HepG2 (cell line): ENCODE data around the gene SRRM3. TPM values are rescaled to one million over a fixed set of nuclear protein-coding genes. Genes with fewer than 3 reads are reported as not detected.

Experiments used
- ATF1 ChIP-seq: IDR thresholded peaks from 2 replicates; pipeline ENCODE4 v1.6.1; 2016; ENCODE audit warnings: mild to moderate bottlenecking, control low read depth
- ATRX ChIP-seq: sonication (generic); formaldehyde crosslinking; IDR thresholded peaks from 2 replicates; pipeline ENCODE4 v1.4.0; 2020; ENCODE audit warnings: missing genetic modification reagents, borderline replicate concordance
- GATAD2A ChIP-seq: IDR thresholded peaks from 2 replicates; pipeline ENCODE4 v1.6.1; 2016
- KDM2A ChIP-seq: sonication (generic); formaldehyde crosslinking; IDR thresholded peaks from 2 replicates; pipeline ENCODE4 v1.4.0; 2020; ENCODE audit warnings: low read depth, missing genetic modification reagents, borderline replicate concordance
- KDM5B ChIP-seq: sonication (generic); formaldehyde crosslinking; IDR thresholded peaks from 2 replicates; pipeline ENCODE4 v1.4.0; 2020; ENCODE audit warnings: missing genetic modification reagents, mild to moderate bottlenecking, borderline replicate concordance
- PHF21A ChIP-seq: sonication (generic); formaldehyde crosslinking; IDR thresholded peaks from 2 replicates; pipeline ENCODE4 v1.5.0; 2020; ENCODE audit warnings: mild to moderate bottlenecking, missing genetic modification reagents
- SNRNP70 ChIP-seq: fragments of 200-400 bp; formaldehyde crosslinking; IDR thresholded peaks from 2 replicates; pipeline ENCODE4 v1.6.1; 2017; ENCODE audit warnings: mild to moderate bottlenecking, low read depth, low read length, moderate library complexity
- SP1 ChIP-seq, 2 experiments: fragments of 450-650 bp in 1 of 2; sonication (generic) in 1 of 2; formaldehyde crosslinking in 1 of 2; IDR thresholded peaks; 2 replicates each; pipeline versions ENCODE4 v1.4.0 to v1.6.1; 2016 to 2020; ENCODE audit warnings: missing genetic modification reagents in 1 of 2
- STAT5B ChIP-seq: sonication (generic); formaldehyde crosslinking; IDR thresholded peaks from 2 replicates; pipeline ENCODE4 v1.4.0; 2020; ENCODE audit warnings: missing genetic modification reagents
- TEAD3 ChIP-seq: optimal IDR thresholded peaks from 2 replicates; pipeline ENCODE3; 2016; ENCODE audit warnings: borderline replicate concordance
- ZFP1 ChIP-seq: IDR thresholded peaks from 2 replicates; pipeline ENCODE4 v1.6.1; 2016
- ZNF660 ChIP-seq: sonication (generic); formaldehyde crosslinking; IDR thresholded peaks from 2 replicates; pipeline ENCODE4 v1.5.1; 2020; ENCODE audit warnings: mild to moderate bottlenecking, low read depth, missing genetic modification reagents, borderline replicate concordance
- polyA plus RNA-seq, 8 experiments: library from polyadenylated mRNA; depleted of rRNA in 3 of 8; stranded (reverse) in 7 of 8; unstranded in 1 of 8; fragments of >200 nt; fragmentation: Illumina TruSeq in 4 of 8; extraction: Trizol in 4 of 8; gene quantifications; 2 replicates each; pipeline versions ENCODE4 v1.2.1 to v1.2.3, GENCODE V29; 2011 to 2016; ENCODE audit warnings: low read depth in 4 of 8, missing spikeins in 1 of 8, mixed read lengths in 1 of 8; ENCODE audit not compliant: insufficient read depth in 1 of 8
- total RNA-seq, 5 experiments: library from RNA; depleted of rRNA; stranded (reverse); fragments of >200 nt; fragmentation: Illumina TruSeq; extraction: Trizol; gene quantifications; 2 replicates each; pipeline ENCODE4 v1.2.3, GENCODE V29; 2016; ENCODE audit warnings: low read depth in 1 of 5
- TF ChIP-seq, protein P1 (sequence below): sonication (generic); formaldehyde crosslinking; IDR thresholded peaks from 2 replicates; pipeline ENCODE4 v1.8.1; 2023; ENCODE audit warnings: mild to moderate bottlenecking, missing genetic modification reagents
- TF ChIP-seq, protein P2 (sequence below): sonication (generic); formaldehyde crosslinking; IDR thresholded peaks from 2 replicates; pipeline ENCODE4 v1.4.0; 2020; ENCODE audit warnings: missing genetic modification reagents, borderline replicate concordance
- TF ChIP-seq, protein P3 (sequence below): sonication (generic); formaldehyde crosslinking; IDR thresholded peaks from 2 replicates; pipeline ENCODE4 v1.4.0; 2020; ENCODE audit warnings: missing genetic modification reagents, borderline replicate concordance
- TF ChIP-seq, protein P4 (sequence below): sonication (generic); formaldehyde crosslinking; IDR thresholded peaks from 2 replicates; pipeline ENCODE4 v1.4.0; 2020; ENCODE audit warnings: mild to moderate bottlenecking, missing genetic modification reagents
- TF ChIP-seq, protein P5 (sequence below), 2 experiments: sonication (generic) in 1 of 2; formaldehyde crosslinking in 1 of 2; IDR thresholded peaks; 2 replicates each; pipeline versions ENCODE4 v1.4.0 to v1.6.1; 2018 to 2020; ENCODE audit warnings: missing genetic modification reagents in 2 of 2, borderline replicate concordance in 1 of 2, low read depth in 1 of 2, mild to moderate bottlenecking in 1 of 2, missing biosample characterization in 1 of 2

Gene SRRM3
- total and polyA plus RNA-seq, 2 of the 13 experiments (the other 11 are each of a cell fraction or from before 2014, with no cell fraction given), result 0.13 to 0.54 TPM

DNA sequence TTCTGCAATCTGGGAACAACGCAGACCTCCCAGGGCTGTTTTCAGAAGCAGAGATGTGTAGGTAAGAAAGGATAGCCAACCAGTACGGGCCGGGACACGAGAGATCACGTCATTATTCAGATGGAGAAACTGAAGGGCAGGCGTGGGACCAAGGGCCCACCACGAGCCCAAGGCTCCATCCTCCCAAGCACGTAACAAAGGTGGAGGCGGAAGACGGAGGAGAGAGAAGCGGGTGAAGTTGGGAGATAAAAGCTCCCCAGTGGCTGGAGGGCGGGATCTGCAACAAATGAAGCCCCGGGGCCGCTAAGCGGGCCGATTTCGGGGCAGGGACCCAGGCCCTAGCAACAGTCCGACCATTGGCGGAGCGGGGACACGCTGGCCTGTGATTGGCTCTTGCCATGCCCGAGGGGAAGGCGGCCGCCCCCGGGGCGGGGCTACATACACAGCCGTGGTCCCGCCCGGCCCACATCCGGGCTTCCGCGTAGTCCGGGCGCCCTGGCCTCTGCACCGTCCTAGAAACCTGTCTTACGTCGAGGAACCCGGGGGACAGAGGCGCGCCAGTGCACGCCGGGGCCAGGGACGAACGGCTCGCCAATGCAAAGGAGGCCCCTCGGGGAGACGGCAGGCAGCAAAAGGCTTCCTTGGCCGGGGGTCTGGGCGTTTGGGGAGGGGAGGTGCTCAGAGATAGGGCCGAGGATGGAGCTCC lies 116.2 kb downstream of the SRRM3 start (continued):
- TF ChIP-seq, protein P1, sequence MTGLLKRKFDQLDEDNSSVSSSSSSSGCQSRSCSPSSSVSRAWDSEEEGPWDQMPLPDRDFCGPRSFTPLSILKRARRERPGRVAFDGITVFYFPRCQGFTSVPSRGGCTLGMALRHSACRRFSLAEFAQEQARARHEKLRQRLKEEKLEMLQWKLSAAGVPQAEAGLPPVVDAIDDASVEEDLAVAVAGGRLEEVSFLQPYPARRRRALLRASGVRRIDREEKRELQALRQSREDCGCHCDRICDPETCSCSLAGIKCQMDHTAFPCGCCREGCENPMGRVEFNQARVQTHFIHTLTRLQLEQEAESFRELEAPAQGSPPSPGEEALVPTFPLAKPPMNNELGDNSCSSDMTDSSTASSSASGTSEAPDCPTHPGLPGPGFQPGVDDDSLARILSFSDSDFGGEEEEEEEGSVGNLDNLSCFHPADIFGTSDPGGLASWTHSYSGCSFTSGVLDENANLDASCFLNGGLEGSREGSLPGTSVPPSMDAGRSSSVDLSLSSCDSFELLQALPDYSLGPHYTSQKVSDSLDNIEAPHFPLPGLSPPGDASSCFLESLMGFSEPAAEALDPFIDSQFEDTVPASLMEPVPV (CRISPR knock-in tag), result peak; percentile 39; the same call in 1 of the 2 replicates
- TF ChIP-seq, protein P2, sequence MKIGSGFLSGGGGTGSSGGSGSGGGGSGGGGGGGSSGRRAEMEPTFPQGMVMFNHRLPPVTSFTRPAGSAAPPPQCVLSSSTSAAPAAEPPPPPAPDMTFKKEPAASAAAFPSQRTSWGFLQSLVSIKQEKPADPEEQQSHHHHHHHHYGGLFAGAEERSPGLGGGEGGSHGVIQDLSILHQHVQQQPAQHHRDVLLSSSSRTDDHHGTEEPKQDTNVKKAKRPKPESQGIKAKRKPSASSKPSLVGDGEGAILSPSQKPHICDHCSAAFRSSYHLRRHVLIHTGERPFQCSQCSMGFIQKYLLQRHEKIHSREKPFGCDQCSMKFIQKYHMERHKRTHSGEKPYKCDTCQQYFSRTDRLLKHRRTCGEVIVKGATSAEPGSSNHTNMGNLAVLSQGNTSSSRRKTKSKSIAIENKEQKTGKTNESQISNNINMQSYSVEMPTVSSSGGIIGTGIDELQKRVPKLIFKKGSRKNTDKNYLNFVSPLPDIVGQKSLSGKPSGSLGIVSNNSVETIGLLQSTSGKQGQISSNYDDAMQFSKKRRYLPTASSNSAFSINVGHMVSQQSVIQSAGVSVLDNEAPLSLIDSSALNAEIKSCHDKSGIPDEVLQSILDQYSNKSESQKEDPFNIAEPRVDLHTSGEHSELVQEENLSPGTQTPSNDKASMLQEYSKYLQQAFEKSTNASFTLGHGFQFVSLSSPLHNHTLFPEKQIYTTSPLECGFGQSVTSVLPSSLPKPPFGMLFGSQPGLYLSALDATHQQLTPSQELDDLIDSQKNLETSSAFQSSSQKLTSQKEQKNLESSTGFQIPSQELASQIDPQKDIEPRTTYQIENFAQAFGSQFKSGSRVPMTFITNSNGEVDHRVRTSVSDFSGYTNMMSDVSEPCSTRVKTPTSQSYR (CRISPR knock-in tag), result no peak
- TF ChIP-seq ATF1 (CRISPR knock-in tag) (peak; percentile 71), STAT5B (CRISPR knock-in tag) (no peak), KDM2A (CRISPR knock-in tag) (peak; percentile 41; the same call in 1 of the 2 replicates), GATAD2A (CRISPR knock-in tag) (peak; percentile 21; the same call in 1 of the 2 replicates), ZNF660 (CRISPR knock-in tag) (no peak), ZFP1 (no peak), KDM5B (CRISPR knock-in tag) (peak; percentile 50; the same call in 1 of the 2 replicates), SNRNP70 (no peak), SP1 (IDR thresholded peaks at IDR 0.05) (no peak), SP1 (CRISPR knock-in tag; IDR thresholded peaks at IDR 0.05) (peak; percentile 57; the same call in 1 of the 2 replicates), TEAD3 (CRISPR knock-in tag) (peak; percentile 5), PHF21A (CRISPR knock-in tag) (peak; percentile 66), ATRX (CRISPR knock-in tag) (no peak)
- TF ChIP-seq, protein P3, sequence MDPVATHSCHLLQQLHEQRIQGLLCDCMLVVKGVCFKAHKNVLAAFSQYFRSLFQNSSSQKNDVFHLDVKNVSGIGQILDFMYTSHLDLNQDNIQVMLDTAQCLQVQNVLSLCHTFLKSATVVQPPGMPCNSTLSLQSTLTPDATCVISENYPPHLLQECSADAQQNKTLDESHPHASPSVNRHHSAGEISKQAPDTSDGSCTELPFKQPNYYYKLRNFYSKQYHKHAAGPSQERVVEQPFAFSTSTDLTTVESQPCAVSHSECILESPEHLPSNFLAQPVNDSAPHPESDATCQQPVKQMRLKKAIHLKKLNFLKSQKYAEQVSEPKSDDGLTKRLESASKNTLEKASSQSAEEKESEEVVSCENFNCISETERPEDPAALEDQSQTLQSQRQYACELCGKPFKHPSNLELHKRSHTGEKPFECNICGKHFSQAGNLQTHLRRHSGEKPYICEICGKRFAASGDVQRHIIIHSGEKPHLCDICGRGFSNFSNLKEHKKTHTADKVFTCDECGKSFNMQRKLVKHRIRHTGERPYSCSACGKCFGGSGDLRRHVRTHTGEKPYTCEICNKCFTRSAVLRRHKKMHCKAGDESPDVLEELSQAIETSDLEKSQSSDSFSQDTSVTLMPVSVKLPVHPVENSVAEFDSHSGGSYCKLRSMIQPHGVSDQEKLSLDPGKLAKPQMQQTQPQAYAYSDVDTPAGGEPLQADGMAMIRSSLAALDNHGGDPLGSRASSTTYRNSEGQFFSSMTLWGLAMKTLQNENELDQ (CRISPR knock-in tag), result peak; percentile 68; the same call in 1 of the 2 replicates
- TF ChIP-seq, protein P4, sequence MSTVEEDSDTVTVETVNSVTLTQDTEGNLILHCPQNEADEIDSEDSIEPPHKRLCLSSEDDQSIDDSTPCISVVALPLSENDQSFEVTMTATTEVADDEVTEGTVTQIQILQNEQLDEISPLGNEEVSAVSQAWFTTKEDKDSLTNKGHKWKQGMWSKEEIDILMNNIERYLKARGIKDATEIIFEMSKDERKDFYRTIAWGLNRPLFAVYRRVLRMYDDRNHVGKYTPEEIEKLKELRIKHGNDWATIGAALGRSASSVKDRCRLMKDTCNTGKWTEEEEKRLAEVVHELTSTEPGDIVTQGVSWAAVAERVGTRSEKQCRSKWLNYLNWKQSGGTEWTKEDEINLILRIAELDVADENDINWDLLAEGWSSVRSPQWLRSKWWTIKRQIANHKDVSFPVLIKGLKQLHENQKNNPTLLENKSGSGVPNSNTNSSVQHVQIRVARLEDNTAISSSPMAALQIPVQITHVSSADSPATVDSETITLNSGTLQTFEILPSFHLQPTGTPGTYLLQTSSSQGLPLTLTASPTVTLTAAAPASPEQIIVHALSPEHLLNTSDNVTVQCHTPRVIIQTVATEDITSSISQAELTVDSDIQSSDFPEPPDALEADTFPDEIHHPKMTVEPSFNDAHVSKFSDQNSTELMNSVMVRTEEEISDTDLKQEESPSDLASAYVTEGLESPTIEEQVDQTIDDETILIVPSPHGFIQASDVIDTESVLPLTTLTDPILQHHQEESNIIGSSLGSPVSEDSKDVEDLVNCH (CRISPR knock-in tag), result peak; percentile 91; the same call in 1 of the 2 replicates
- TF ChIP-seq, protein P5, sequence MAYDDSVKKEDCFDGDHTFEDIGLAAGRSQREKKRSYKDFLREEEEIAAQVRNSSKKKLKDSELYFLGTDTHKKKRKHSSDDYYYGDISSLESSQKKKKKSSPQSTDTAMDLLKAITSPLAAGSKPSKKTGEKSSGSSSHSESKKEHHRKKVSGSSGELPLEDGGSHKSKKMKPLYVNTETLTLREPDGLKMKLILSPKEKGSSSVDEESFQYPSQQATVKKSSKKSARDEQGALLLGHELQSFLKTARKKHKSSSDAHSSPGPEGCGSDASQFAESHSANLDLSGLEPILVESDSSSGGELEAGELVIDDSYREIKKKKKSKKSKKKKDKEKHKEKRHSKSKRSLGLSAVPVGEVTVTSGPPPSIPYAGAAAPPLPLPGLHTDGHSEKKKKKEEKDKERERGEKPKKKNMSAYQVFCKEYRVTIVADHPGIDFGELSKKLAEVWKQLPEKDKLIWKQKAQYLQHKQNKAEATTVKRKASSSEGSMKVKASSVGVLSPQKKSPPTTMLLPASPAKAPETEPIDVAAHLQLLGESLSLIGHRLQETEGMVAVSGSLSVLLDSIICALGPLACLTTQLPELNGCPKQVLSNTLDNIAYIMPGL (CRISPR knock-in tag; IDR thresholded peaks at IDR 0.05; ENCODE audit: borderline replicate concordance in 1 of 2, low read depth in 1 of 2), result peak; percentile 52 to 78
